Hepatocyte (in vitro differentiated cells): ENCODE measurements around the gene ATF3. TPM values are rescaled to one million over a fixed set of nuclear protein-coding genes. Genes with fewer than 3 reads are reported as not detected.

Experiments used
- DNase-seq: peaks from one replicate; pipeline ENCODE4 v3.0.0-alpha.2; 2016; ENCODE audit warnings: low spot score
- H2AFZ ChIP-seq: fragments of 200-600 bp; sonication (generic); 2 replicates; pipeline ENCODE4 v1.6.0; 2016; ENCODE audit warnings: antibody characterized with exemption, mild to moderate bottlenecking
- H3K27ac ChIP-seq: fragments of 200-600 bp; sonication (generic); 2 replicates; pipeline ENCODE4 v1.5.1; 2016; ENCODE audit warnings: mild to moderate bottlenecking
- H3K27me3 ChIP-seq: fragments of 200-600 bp; sonication (generic); 2 replicates; pipeline ENCODE4 v1.6.1; 2016
- H3K36me3 ChIP-seq: fragments of 200-600 bp; sonication (generic); replicated peaks from 2 replicates; pipeline ENCODE4 v1.5.1; 2016; ENCODE audit warnings: low read depth; ENCODE audit not compliant: insufficient read depth
- H3K4me1 ChIP-seq: fragments of 200-600 bp; sonication (generic); 2 replicates; pipeline ENCODE4 v1.5.1; 2016; ENCODE audit warnings: mild to moderate bottlenecking, moderate library complexity; ENCODE audit not compliant: insufficient read depth
- H3K4me2 ChIP-seq: fragments of 200-600 bp; sonication (generic); 2 replicates; pipeline ENCODE4 v1.6.0; 2016
- H3K4me3 ChIP-seq: fragments of 200-600 bp; sonication (generic); 2 replicates; pipeline ENCODE4 v1.5.1; 2016; ENCODE audit warnings: mild to moderate bottlenecking
- H3K79me2 ChIP-seq: fragments of 200-600 bp; sonication (generic); 2 replicates; pipeline ENCODE4 v1.6.0; 2017; ENCODE audit warnings: mild to moderate bottlenecking
- H3K9me2 ChIP-seq: fragments of 200-600 bp; sonication (generic); replicated peaks from 2 replicates; pipeline ENCODE4 v1.6.0; 2017; ENCODE audit warnings: mild to moderate bottlenecking; ENCODE audit not compliant: insufficient read depth
- H3K9me3 ChIP-seq: fragments of 200-600 bp; sonication (generic); 2 replicates; pipeline ENCODE4 v1.5.1; 2016; ENCODE audit warnings: low read depth, mild to moderate bottlenecking
- H4K20me1 ChIP-seq: fragments of 200-600 bp; sonication (generic); 2 replicates; pipeline ENCODE4 v1.6.0; 2016; ENCODE audit warnings: mild to moderate bottlenecking; ENCODE audit not compliant: insufficient read depth, poor library complexity, severe bottlenecking
- CTCF ChIP-seq: fragments of 200-600 bp; sonication (generic); IDR thresholded peaks from 2 replicates; pipeline ENCODE4 v1.5.1; 2016; ENCODE audit warnings: antibody characterized with exemption, mild to moderate bottlenecking; ENCODE audit not compliant: poor library complexity
- EZH2 ChIP-seq: fragments of 200-600 bp; sonication (generic); IDR thresholded peaks from 2 replicates; pipeline ENCODE4 v1.6.1; 2016; ENCODE audit warnings: antibody characterized with exemption, mild to moderate bottlenecking, borderline replicate concordance
- EZH2phosphoT487 ChIP-seq: fragments of 200-600 bp; sonication (generic); IDR thresholded peaks from one replicate; pipeline ENCODE4 v1.6.1; 2018; ENCODE audit warnings: antibody characterized with exemption, mild to moderate bottlenecking, low read depth, moderate library complexity; ENCODE audit not compliant: unreplicated experiment, severe bottlenecking
- WGBS: methylation state at CpG from one replicate; pipeline ENCODE4 v1.1.6; 2016; ENCODE audit warnings: low lambda C conversion rate; ENCODE audit errors: missing lambda C conversion rate; 5-methylcytosine and 5-hydroxymethylcytosine counted together
- polyA plus RNA-seq: library from polyadenylated mRNA; unstranded; fragments of >200 nt; fragmentation: Nextera tagmentation; extraction: Ambion mirVana; gene quantifications from 2 replicates; pipeline ENCODE4 v1.2.1, GENCODE V29; 2016
- total RNA-seq: library from RNA; depleted of rRNA; stranded (reverse); fragments of >200 nt; gene quantifications from 2 replicates; pipeline ENCODE4 v1.2.3, GENCODE V29; 2014

Gene ATF3
- total and polyA plus RNA-seq, 2 experiments from 2014 or later: 128 to 129 TPM

DNA sequence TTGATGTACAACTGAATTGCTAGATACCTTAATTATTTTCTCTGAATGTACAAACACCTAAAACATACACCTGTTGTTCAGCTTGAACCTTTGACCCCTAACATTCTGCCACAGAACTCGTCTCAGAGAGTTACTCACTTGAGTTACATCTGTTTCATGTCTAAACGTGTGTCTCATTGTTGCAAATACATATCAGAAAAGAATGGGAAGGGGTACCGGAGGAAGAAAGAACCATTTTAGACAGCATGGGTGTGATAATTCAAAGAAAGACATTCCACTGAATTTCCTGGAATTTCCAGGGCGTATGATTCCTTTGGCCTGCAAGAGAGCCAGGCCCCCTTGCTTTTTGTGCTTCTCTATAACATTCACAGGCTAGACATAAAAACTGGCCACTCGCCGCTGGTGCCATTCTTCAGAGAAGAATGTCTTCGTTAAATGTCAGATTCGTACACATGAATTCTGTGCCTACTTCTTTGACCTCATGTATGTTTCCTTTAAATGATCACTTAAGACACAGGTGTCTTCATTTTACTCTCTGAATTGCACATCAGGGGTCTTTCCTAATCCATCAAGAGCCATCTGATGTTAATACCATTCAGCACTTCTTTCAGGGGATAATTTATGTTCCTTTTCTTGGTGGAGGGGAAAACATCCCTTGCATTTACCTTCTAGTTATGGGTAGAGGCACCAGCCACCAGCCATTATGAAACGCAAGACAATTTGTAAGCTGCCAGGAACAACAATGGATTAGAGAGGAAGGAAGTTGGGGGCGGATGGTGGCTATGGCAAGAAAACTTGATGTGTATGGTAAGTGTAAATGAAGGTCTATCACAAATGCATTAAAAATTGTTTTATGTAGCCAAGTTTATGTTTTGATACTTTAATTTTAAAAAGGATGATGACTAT lies 12.7 kb downstream of the ATF3 start:
- H3K9me2 ChIP-seq: no peaks in the 10 kb centered on the region
- no peaks in the 10 kb centered on the region for H4K20me1 ChIP-seq
- WGBS: 84% methylated on average over 10 of the region's 10 CpGs

GRCh38 chr1:212621949-212622305 lies 13.4 kb downstream of the ATF3 start:
- H3K27ac ChIP-seq: no peak overlapping the region
- H3K4me2 ChIP-seq: no peak overlapping the region
- WGBS: 81% methylated on average over 1 of the region's 1 CpG
- no peaks in the 10 kb centered on the region for H3K79me2 ChIP-seq
- H3K4me1 ChIP-seq: no peaks in the 10 kb centered on the region
- no peaks in the 10 kb centered on the region for H3K27me3 ChIP-seq
- H3K36me3 ChIP-seq: no peaks in the 10 kb centered on the region
- TF ChIP-seq CTCF: no peak
- no peak for TF ChIP-seq EZH2
- TF ChIP-seq EZH2phosphoT487: no peak
- no peaks in the 10 kb centered on the region for H4K20me1 ChIP-seq
- no peak overlapping the region for H3K4me3 ChIP-seq
- H2AFZ ChIP-seq: no peak overlapping the region
- no peaks in the 10 kb centered on the region for H3K9me2 ChIP-seq
- DNase-seq: no peak
- no peaks in the 10 kb centered on the region for H3K9me3 ChIP-seq

More for the DNA sequence above, 12.7 kb downstream of the ATF3 start:
- no peaks in the 10 kb centered on the region for H3K4me1 ChIP-seq
- no peaks in the 10 kb centered on the region for H3K27me3 ChIP-seq
- no peak overlapping the region for H3K4me2 ChIP-seq
- no peaks in the 10 kb centered on the region for H3K79me2 ChIP-seq
- TF ChIP-seq EZH2phosphoT487 (no peak), CTCF (no peak), EZH2 (no peak)
- DNase-seq: no peak
- no peak overlapping the region for H2AFZ ChIP-seq
- no peaks in the 10 kb centered on the region for H3K36me3 ChIP-seq
- no peak overlapping the region for H3K27ac ChIP-seq
- no peaks in the 10 kb centered on the region for H3K9me3 ChIP-seq
- H3K4me3 ChIP-seq: no peak overlapping the region

DNA sequence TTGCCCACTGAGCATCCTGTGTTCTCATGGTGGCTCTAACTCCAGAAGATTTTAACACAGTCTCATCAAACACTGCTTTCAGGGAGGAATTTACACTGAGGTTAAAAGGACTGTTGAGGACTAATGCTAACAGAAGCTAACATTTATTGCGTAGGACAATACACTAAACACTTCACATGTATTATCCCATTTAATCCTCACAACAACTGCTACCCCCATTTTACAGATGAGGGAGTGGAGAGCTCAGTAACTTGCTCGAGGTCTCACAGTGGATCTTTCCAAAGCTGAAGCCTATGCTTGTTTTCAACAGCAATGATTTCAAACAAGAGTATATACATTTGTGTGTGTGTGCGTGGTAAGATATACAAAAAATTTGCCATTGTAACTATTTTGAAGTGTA lies 13.9 kb downstream of the ATF3 start:
- TF ChIP-seq EZH2phosphoT487: no peak
- Histone ChIP-seq H3K79me2 (no peaks in the 10 kb centered on the region), H2AFZ (no peak overlapping the region), H3K4me1 (no peaks in the 10 kb centered on the region), H3K4me3 (no peak overlapping the region), H3K27ac (no peak overlapping the region), H4K20me1 (no peaks in the 10 kb centered on the region), H3K9me3 (no peaks in the 10 kb centered on the region), H3K27me3 (no peaks in the 10 kb centered on the region), H3K36me3 (no peaks in the 10 kb centered on the region), H3K9me2 (no peaks in the 10 kb centered on the region), H3K4me2 (no peak overlapping the region)
- no peak for DNase-seq
- 89% methylated on average over 3 of the region's 3 CpGs for WGBS

DNA sequence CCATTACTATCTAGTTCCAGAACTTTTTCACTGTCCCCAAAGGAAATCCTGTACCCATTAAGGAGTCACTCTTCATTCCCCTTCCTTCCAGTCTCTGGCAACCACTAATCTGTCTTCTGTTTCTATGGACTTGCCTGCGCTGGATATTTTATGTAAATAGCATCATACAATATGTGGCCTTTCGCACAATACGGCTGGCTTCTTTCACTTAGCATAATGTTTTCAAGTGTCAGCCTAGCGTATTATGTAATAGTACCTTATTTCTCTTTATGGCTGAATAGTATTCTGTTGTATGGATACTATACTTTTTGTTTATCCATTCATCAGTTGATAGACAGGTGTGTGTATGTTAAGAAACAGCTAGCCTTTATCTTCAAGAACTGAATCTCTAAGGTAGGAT lies 14.3 kb downstream of the ATF3 start:
- no peaks in the 10 kb centered on the region for H3K27me3 ChIP-seq
- H3K4me1 ChIP-seq: peaks cover 4% of the 10 kb centered on the region
- H2AFZ ChIP-seq: no peak overlapping the region
- no peaks in the 10 kb centered on the region for H3K9me3 ChIP-seq
- no peaks in the 10 kb centered on the region for H3K9me2 ChIP-seq
- H3K27ac ChIP-seq: no peak overlapping the region
- no peak overlapping the region for H3K4me2 ChIP-seq
- TF ChIP-seq EZH2phosphoT487 (no peak), EZH2 (no peak), CTCF (no peak)
- no peaks in the 10 kb centered on the region for H4K20me1 ChIP-seq
- no peaks in the 10 kb centered on the region for H3K79me2 ChIP-seq
- H3K4me3 ChIP-seq: no peak overlapping the region
- no peak for DNase-seq
- WGBS: 92% methylated on average over 4 of the region's 4 CpGs
- H3K36me3 ChIP-seq: no peaks in the 10 kb centered on the region
